ENCODE results near the gene FAM110A.
"Not testable (repeated sequence)": the region's sequence is repeated elsewhere in the genome, so short reads cannot be mapped to it uniquely, and the experiment has no call there.

DNA sequence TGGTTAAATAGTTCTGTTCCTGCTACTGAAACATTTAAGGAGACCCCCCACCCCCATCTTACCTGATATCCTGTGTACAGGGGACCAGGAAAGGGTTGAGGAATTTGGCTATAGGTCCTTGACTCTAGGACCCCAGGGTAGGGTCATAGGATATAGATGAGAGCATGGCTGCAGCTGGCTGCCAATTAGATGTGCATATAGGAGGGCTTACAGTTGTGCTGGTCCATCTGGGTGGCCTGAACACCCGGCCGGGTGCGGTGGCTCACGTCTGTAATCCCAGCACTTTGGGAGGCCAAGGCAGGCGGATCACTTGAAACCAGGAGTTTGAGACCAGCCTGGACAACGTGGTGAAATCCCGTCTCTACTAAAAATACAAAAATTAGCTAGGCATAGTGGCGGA is 15.2 kb downstream of the FAM110A start:
- TF ChIP-seq, protein P1, sequence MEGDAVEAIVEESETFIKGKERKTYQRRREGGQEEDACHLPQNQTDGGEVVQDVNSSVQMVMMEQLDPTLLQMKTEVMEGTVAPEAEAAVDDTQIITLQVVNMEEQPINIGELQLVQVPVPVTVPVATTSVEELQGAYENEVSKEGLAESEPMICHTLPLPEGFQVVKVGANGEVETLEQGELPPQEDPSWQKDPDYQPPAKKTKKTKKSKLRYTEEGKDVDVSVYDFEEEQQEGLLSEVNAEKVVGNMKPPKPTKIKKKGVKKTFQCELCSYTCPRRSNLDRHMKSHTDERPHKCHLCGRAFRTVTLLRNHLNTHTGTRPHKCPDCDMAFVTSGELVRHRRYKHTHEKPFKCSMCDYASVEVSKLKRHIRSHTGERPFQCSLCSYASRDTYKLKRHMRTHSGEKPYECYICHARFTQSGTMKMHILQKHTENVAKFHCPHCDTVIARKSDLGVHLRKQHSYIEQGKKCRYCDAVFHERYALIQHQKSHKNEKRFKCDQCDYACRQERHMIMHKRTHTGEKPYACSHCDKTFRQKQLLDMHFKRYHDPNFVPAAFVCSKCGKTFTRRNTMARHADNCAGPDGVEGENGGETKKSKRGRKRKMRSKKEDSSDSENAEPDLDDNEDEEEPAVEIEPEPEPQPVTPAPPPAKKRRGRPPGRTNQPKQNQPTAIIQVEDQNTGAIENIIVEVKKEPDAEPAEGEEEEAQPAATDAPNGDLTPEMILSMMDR (IDR thresholded peaks at IDR 0.05) = not testable (repeated sequence)
- not testable (repeated sequence) for TF ChIP-seq POLR2A, EP300 (IDR thresholded peaks at IDR 0.05)
